Mesodermal cell (in vitro differentiated cells): ENCODE data around the gene FOLR2.
A peak's percentile ranks its signal among the peaks of the same experiment; 100 is the strongest.

Experiments
- H3K27ac ChIP-seq: 2 replicates; pipeline ENCODE4 v1.7.0; 2013; ENCODE audit warnings: mild to moderate bottlenecking, low read depth, low read length, moderate library complexity; ENCODE audit not compliant: severe bottlenecking
- H3K36me3 ChIP-seq: 2 replicates; pipeline ENCODE4 v1.7.1; 2013; ENCODE audit warnings: mild to moderate bottlenecking, low read length, moderate library complexity; ENCODE audit not compliant: control insufficient read depth, insufficient read depth
- H3K4me1 ChIP-seq: one replicate; pipeline ENCODE4 v1.7.1; 2013; ENCODE audit warnings: mild to moderate bottlenecking, low read length; ENCODE audit not compliant: insufficient read depth, control insufficient read depth, poor library complexity, severe bottlenecking
- H3K4me3 ChIP-seq: 2 replicates; pipeline ENCODE4 v1.7.0; 2013; ENCODE audit warnings: low read length, control low read depth, mild to moderate bottlenecking; ENCODE audit not compliant: insufficient read depth, poor library complexity, severe bottlenecking; ENCODE audit errors: extremely low read depth
- H3K9me3 ChIP-seq: 2 replicates; pipeline ENCODE4 v1.7.1; 2013; ENCODE audit warnings: mild to moderate bottlenecking, low read length, moderate library complexity; ENCODE audit not compliant: control insufficient read depth
- WGBS, 2 experiments: methylation state at CpG; one replicate each; pipeline ENCODE4 v1.1.5; 2013; ENCODE audit warnings: missing lambda C conversion rate in 2 of 2; ENCODE audit not compliant: insufficient coverage in 2 of 2; 5-methylcytosine and 5-hydroxymethylcytosine counted together

Gene FOLR2

GRCh38 chr11:72237112-72237931 lies 20.7 kb downstream of the FOLR2 start:
- Histone ChIP-seq H3K4me1 (peaks cover 10% of the 10 kb centered on the region), H3K9me3 (no peaks in the 10 kb centered on the region), H3K36me3 (peaks cover 62% of the 10 kb centered on the region), H3K27ac (no peak overlapping the region), H3K4me3 (no peak overlapping the region)
- 88 to 90% methylated on average over 16 of the region's 22 CpGs for WGBS, 2 experiments

GRCh38 chr11:72238040-72238450 lies 21.5 kb downstream of the FOLR2 start:
- 21 to 54% methylated on average over 7 to 9 of the region's 16 CpGs for WGBS, 2 experiments
- H3K4me3 ChIP-seq, result no peak overlapping the region
- H3K36me3 ChIP-seq, result peaks cover 55% of the 10 kb centered on the region
- H3K9me3 ChIP-seq, result no peaks in the 10 kb centered on the region
- peaks cover 10% of the 10 kb centered on the region for H3K4me1 ChIP-seq
- H3K27ac ChIP-seq, result no peak overlapping the region

- WGBS, 2 experiments, result 56 to 57% methylated on average over 15 to 25 of the region's 28 CpGs
Measured at GRCh38 chr11:72238492-72239312, 22.1 kb downstream of the FOLR2 start.

GRCh38 chr11:72239313-72239848 lies 22.8 kb downstream of the FOLR2 start:
- no peaks in the 10 kb centered on the region for H3K9me3 ChIP-seq
- H3K36me3 ChIP-seq, result peaks cover 41% of the 10 kb centered on the region
- H3K4me1 ChIP-seq, result peaks cover 10% of the 10 kb centered on the region
- WGBS, 2 experiments, result 23% methylated on average over 24 to 25 of the region's 25 CpGs
- peak overlapping the region; percentile 19 for H3K4me3 ChIP-seq
- H3K27ac ChIP-seq, result no peak overlapping the region

More at GRCh38 chr11:72238492-72239312, 22.1 kb downstream of the FOLR2 start:
- peaks cover 10% of the 10 kb centered on the region for H3K4me1 ChIP-seq
- H3K36me3 ChIP-seq, result peaks cover 48% of the 10 kb centered on the region
- H3K27ac ChIP-seq, result no peak overlapping the region
- no peaks in the 10 kb centered on the region for H3K9me3 ChIP-seq
- no peak overlapping the region for H3K4me3 ChIP-seq

GRCh38 chr11:72239849-72240460 lies 23.4 kb downstream of the FOLR2 start:
- WGBS, 2 experiments, result 14 to 27% methylated on average over 58 to 69 of the region's 69 CpGs
- peak overlapping the region; percentile 19 for H3K4me3 ChIP-seq
- peaks cover 36% of the 10 kb centered on the region for H3K36me3 ChIP-seq
- no peaks in the 10 kb centered on the region for H3K9me3 ChIP-seq
- H3K4me1 ChIP-seq, result peaks cover 10% of the 10 kb centered on the region
- no peak overlapping the region for H3K27ac ChIP-seq

- WGBS, 2 experiments, result 51 to 64% methylated on average over 38 to 42 of the region's 44 CpGs
- no peak overlapping the region for H3K27ac ChIP-seq
- no peaks in the 10 kb centered on the region for H3K9me3 ChIP-seq
- peaks cover 29% of the 10 kb centered on the region for H3K36me3 ChIP-seq
- no peak overlapping the region for H3K4me3 ChIP-seq
- H3K4me1 ChIP-seq, result peaks cover 10% of the 10 kb centered on the region
Measured at GRCh38 chr11:72240461-72241290, 24.1 kb downstream of the FOLR2 start.

- Histone ChIP-seq H3K4me1 (peaks cover 10% of the 10 kb centered on the region), H3K4me3 (no peak overlapping the region), H3K27ac (no peak overlapping the region), H3K36me3 (peaks cover 22% of the 10 kb centered on the region), H3K9me3 (no peaks in the 10 kb centered on the region)
- WGBS, 2 experiments, result 68 to 71% methylated on average over 14 to 16 of the region's 20 CpGs
Measured at GRCh38 chr11:72241291-72241781, 24.7 kb downstream of the FOLR2 start.

- peaks cover 15% of the 10 kb centered on the region for H3K4me1 ChIP-seq
- H3K4me3 ChIP-seq, result no peak overlapping the region
- no peak overlapping the region for H3K27ac ChIP-seq
- peaks cover 15% of the 10 kb centered on the region for H3K36me3 ChIP-seq
- WGBS, 2 experiments, result 90 to 92% methylated on average over 2 of the region's 2 CpGs
- no peaks in the 10 kb centered on the region for H3K9me3 ChIP-seq
Measured at GRCh38 chr11:72242141-72242540, 25.5 kb downstream of the FOLR2 start.

GRCh38 chr11:72243173-72244059 lies 26.8 kb downstream of the FOLR2 start:
- peaks cover 13% of the 10 kb centered on the region for H3K4me1 ChIP-seq
- WGBS, 2 experiments, result 31 to 50% methylated on average over 24 to 43 of the region's 58 CpGs
- H3K4me3 ChIP-seq, result peak overlapping the region; percentile 39
- H3K27ac ChIP-seq, result no peak overlapping the region
- H3K36me3 ChIP-seq, result peaks cover 5% of the 10 kb centered on the region
- no peaks in the 10 kb centered on the region for H3K9me3 ChIP-seq
